CD4-positive, alpha-beta T cell treated with Interleukin-12 subunit alpha and Interleukin-12 subunit beta, for 1 hour (primary cell): ENCODE data around the gene PLCL1.

Source experiments
- DNase-seq: peaks from one replicate; pipeline ENCODE4 v3.0.0-alpha.2; 2020

Gene PLCL1

GRCh38 chr2:197964720-197965119 is 160.3 kb downstream of the PLCL1 start:
- DNase-seq, result no peak

- DNase-seq, result no peak
Measured at GRCh38 chr2:197965756-197966155, 161.4 kb downstream of the PLCL1 start.

GRCh38 chr2:197969391-197969893 is 165.0 kb downstream of the PLCL1 start:
- DNase-seq, result no peak

GRCh38 chr2:197972061-197972460 is 167.7 kb downstream of the PLCL1 start:
- no peak for DNase-seq

GRCh38 chr2:197972587-197972986 is 168.2 kb downstream of the PLCL1 start:
- DNase-seq, result no peak

GRCh38 chr2:197973772-197974171 is 169.4 kb downstream of the PLCL1 start:
- DNase-seq, result no peak

- no peak for DNase-seq
Measured at GRCh38 chr2:197975931-197976519, 171.6 kb downstream of the PLCL1 start.

- DNase-seq, result no peak
Measured at GRCh38 chr2:197978971-197979370, 174.6 kb downstream of the PLCL1 start.

- no peak for DNase-seq
Measured at GRCh38 chr2:197982565-197982964, 178.2 kb downstream of the PLCL1 start.

- DNase-seq, result no peak
Measured at GRCh38 chr2:197985029-197985638, 180.7 kb downstream of the PLCL1 start.

- no peak for DNase-seq
Measured at GRCh38 chr2:197986977-197987376, 182.6 kb downstream of the PLCL1 start.

GRCh38 chr2:197990356-197990755 is 186.0 kb downstream of the PLCL1 start:
- DNase-seq, result no peak

GRCh38 chr2:197992482-197993133 is 188.2 kb downstream of the PLCL1 start:
- no peak for DNase-seq

GRCh38 chr2:197993363-197993762 is 189.0 kb downstream of the PLCL1 start:
- DNase-seq, result no peak

GRCh38 chr2:197993830-197994229 is 189.4 kb downstream of the PLCL1 start:
- DNase-seq, result no peak

- no peak for DNase-seq
Measured at GRCh38 chr2:197994751-197995150, 190.4 kb downstream of the PLCL1 start.

GRCh38 chr2:197996583-197996982 is 192.2 kb downstream of the PLCL1 start:
- DNase-seq, result no peak

- DNase-seq, result no peak
Measured at GRCh38 chr2:197997083-197997541, 192.7 kb downstream of the PLCL1 start.

- no peak for DNase-seq
Measured at GRCh38 chr2:197998702-197999101, 194.3 kb downstream of the PLCL1 start.

- no peak for DNase-seq
Measured at GRCh38 chr2:198000417-198000816, 196.0 kb downstream of the PLCL1 start.

GRCh38 chr2:198004173-198004572 is 199.8 kb downstream of the PLCL1 start:
- DNase-seq, result no peak

- DNase-seq, result peak; percentile 38
Measured at GRCh38 chr2:198004921-198005829, 200.8 kb downstream of the PLCL1 start.

- no peak for DNase-seq
Measured at GRCh38 chr2:198006733-198007132, 202.3 kb downstream of the PLCL1 start.
